IPS-18c (cell line): ENCODE results near the gene DLAT.
"Not testable (repeated sequence)": the region's sequence is repeated elsewhere in the genome, so short reads cannot be mapped to it uniquely, and the experiment has no call there.

Experiments used
- H3K4me3 ChIP-seq: 2 replicates; pipeline ENCODE4 v1.7.0; 2013; ENCODE audit warnings: low read depth, mild to moderate bottlenecking, low read length, moderate library complexity; ENCODE audit not compliant: insufficient read depth
- H3K9me3 ChIP-seq: one replicate; pipeline ENCODE4 v1.6.1; 2013; ENCODE audit warnings: mild to moderate bottlenecking, low read length, moderate library complexity; ENCODE audit not compliant: control insufficient read depth, insufficient read depth

DLAT gene

GRCh38 chr11:112029460-112029859, 4.3 kb downstream of the DLAT start:
- H3K4me3 ChIP-seq = no peak overlapping the region
- H3K9me3 ChIP-seq = no peaks in the 10 kb centered on the region

GRCh38 chr11:112033902-112034301, 8.7 kb downstream of the DLAT start:
- Histone ChIP-seq H3K9me3 (no peaks in the 10 kb centered on the region), H3K4me3 (no peak overlapping the region)

DNA sequence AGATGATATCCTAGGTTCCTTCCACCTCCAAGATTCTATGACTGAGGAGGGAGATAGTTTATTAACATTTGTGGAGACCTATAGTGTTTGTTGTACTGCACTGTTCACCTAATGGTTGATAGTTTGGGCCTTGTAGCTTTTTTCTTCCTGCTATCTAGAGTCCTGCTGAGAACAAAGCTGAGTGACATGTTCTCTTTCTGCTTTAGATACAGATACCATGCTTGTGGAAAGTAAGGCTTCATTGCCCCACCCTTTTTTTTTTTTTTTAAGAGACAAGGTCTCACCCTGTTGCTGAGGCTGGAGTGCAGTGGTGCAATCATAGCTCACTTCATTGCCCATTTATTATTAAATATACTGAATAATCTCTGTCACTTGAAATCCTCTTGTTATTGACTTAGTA, 12.3 kb downstream of the DLAT start:
- H3K4me3 ChIP-seq = no peak overlapping the region
- no peaks in the 10 kb centered on the region for H3K9me3 ChIP-seq

GRCh38 chr11:112042161-112042960, 17.2 kb downstream of the DLAT start:
- Histone ChIP-seq H3K9me3 (no peaks in the 10 kb centered on the region), H3K4me3 (no peak overlapping the region)

DNA sequence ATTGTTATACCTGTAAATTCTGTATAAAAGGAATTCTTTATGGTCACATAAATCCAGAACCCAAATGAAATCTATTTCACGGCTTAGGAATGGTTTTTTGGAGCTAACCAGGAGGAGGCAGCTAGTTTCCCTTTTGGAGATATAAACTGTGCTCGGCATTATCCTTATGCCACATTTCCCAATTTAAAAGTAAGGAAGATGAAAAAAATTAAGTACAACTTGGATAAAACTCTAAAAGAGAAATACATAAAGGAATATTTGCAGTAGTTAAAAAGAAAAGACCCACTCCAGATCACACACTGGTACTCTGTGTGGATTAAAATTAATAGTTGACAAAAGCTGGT, 17.7 kb downstream of the DLAT start:
- Histone ChIP-seq H3K9me3 (no peaks in the 10 kb centered on the region), H3K4me3 (no peak overlapping the region)

DNA sequence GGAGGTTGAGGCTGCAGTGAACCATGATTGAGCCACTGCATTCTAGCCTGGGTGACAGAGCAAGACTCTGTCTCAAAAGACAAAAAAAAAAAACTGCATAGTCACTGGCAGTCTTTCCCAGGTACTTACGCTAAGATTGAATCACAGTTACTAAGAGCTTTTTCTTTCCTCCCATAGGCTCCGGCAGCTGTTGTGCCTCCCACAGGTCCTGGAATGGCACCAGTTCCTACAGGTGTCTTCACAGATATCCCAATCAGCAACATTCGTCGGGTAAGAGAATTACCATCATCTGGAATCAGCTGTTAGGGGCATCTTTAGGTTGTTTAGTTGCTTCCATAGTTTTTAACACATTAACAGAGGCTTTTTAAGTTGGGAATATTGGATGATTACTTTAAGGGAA, 19.8 kb downstream of the DLAT start:
- Histone ChIP-seq H3K4me3 (no peak overlapping the region), H3K9me3 (no peaks in the 10 kb centered on the region)

DNA sequence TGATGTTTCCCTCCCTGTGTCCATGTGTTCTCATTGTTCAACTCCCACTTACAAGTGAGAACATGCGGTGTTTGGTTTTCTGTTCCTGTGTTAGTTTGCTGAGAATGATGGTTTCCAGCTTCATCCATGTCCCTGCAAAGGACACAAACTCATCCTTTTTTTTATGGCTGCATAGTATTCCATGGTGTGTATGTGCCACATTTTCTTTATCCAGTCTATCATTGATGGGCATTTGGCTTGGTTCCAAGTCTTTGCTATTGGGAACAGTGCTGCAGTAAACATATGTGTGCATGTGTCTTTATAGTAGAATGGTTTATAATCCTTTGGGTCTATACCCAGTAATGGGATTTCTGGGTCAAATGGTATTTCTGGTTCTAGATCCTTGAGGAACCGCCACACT, 21.4 kb downstream of the DLAT start:
- H3K9me3 ChIP-seq, H3K4me3 ChIP-seq: not testable (repeated sequence)

- H3K4me3 ChIP-seq, H3K9me3 ChIP-seq: not testable (repeated sequence)
Observed at GRCh38 chr11:112048256-112048655, 23.0 kb downstream of the DLAT start.

DNA sequence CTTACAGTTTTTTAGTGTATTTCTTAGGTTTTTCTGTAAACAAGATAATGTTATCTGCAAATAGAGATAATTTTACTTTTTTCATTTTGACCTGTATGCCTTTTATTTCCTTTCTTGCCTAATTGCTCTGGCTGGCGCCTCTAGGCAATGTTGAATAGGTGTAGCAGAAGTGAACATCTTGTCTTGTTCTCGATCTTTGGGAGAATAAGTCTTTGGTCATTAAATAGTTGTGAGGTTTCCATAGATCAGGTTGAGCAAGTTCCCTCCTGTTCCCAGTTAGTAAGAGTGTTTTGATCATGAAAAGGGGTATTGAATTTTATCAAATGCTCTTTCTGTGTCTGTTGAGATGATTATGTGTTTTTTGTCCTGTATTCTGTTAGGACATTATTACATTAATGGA, 24.6 kb downstream of the DLAT start:
- Histone ChIP-seq H3K9me3 (no peaks in the 10 kb centered on the region), H3K4me3 (no peak overlapping the region)

- no peak overlapping the region for H3K4me3 ChIP-seq
- no peaks in the 10 kb centered on the region for H3K9me3 ChIP-seq
Observed at GRCh38 chr11:112050721-112051120, 25.5 kb downstream of the DLAT start.

GRCh38 chr11:112051768-112052167, 26.6 kb downstream of the DLAT start:
- H3K9me3 ChIP-seq = no peaks in the 10 kb centered on the region

DNA sequence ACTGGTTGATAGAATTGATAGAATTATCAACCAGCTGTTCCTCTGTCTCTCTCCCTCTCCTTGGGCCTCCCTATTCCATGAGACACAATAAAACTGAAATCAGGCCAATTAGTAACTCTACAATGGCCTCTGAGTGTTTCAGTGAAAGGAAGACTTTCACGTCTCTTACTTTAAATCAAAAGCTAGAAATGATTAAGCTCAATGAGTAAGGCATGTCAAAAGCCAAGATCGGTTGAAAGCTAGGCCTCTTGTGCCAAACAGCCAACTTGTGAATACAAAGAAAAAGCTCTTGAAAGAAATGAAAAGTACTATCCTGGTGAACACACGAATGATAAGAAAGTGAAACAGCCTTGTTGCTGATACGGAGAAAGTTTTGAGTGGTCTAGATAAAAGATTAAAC, 32.0 kb downstream of the DLAT start:
- Histone ChIP-seq H3K4me3 (no peak overlapping the region), H3K9me3 (no peaks in the 10 kb centered on the region)

More at GRCh38 chr11:112051768-112052167, 26.6 kb downstream of the DLAT start:
- H3K4me3 ChIP-seq = no peak overlapping the region

GRCh38 chr11:112058103-112058502, 32.9 kb downstream of the DLAT start:
- Histone ChIP-seq H3K4me3 (no peak overlapping the region), H3K9me3 (no peaks in the 10 kb centered on the region)

- no peaks in the 10 kb centered on the region for H3K9me3 ChIP-seq
- H3K4me3 ChIP-seq = no peak overlapping the region
Observed at GRCh38 chr11:112062923-112063322, 37.7 kb downstream of the DLAT start.

DNA sequence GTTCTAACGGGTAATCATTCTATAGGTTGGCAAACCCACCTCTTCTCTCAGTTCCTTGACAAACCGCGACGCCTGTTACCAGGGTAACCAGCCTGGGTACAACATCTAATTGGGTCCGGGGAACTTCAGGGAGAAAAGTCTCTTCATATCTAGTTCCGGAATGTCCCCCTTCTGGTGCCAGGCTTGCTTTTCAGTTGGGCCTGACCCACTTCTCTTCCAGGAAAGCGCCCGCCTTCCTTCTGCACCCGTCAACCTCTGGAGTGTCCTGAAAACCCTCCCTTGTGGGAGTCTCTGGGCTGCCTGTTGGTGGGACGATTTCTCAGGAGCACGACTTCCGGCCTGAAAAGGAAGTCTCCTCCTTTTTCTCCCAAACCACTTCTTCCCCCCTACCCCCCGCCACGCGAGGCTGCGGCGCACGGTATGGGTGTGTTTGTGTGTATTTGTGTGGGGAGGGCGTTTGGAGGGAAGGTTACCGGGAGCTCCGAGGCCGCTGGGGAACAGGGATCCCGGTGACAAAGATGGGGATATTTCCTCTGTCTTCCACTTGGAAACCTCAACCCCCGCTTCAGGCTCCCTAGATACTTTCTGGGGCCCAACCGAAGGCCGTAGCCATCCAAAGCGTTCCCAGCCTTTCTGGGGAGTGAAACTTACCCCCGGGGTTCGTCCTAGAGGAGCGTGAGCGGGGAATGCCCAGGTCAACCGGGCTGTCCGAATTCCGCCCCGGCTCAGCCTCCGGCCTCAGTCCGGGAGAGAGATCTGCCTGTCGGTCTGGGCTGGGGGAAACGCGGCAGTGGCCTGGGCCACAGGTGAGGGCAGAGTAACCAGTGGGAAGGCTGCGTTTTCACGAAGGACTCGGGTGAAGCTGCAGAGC, 49.0 kb downstream of the DLAT start, which contains the start of the genes NKAPD1 and PIH1D2:
Gene NKAPD1, plus strand, starts transcription at position 359 of the 871 bp plus-strand sequence. CDS start 1,276 bp downstream, outside the sequence.
Gene PIH1D2, minus strand, starts transcription at position 77 of the 871 bp plus-strand sequence. CDS start 843 bp downstream, outside the sequence.
- Histone ChIP-seq H3K9me3 (peaks cover 2% of the 10 kb centered on the region), H3K4me3 (peak within 1 kb of the TSS; percentile 98)

DNA sequence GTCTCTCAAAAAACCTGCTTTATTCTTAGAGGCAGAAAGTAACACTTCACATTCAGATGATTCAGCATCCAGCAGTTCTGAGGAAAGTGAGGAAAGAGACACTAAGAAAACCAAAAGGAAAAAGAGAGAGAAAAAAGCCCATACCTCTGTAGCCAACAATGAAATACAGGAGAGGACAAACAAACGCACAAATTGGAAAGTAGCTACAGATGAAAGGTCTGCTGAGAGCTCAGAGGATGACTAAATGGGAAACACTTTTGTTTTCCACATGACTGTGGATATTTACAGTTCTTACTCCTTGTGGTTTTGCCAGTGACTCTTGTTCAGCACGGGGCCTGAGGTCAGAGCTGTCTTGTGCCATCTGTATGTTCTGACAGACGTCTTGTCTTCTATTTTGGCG, 57.5 kb downstream of the DLAT start:
- H3K4me3 ChIP-seq = no peak overlapping the region
- H3K9me3 ChIP-seq = peaks cover 2% of the 10 kb centered on the region

DNA sequence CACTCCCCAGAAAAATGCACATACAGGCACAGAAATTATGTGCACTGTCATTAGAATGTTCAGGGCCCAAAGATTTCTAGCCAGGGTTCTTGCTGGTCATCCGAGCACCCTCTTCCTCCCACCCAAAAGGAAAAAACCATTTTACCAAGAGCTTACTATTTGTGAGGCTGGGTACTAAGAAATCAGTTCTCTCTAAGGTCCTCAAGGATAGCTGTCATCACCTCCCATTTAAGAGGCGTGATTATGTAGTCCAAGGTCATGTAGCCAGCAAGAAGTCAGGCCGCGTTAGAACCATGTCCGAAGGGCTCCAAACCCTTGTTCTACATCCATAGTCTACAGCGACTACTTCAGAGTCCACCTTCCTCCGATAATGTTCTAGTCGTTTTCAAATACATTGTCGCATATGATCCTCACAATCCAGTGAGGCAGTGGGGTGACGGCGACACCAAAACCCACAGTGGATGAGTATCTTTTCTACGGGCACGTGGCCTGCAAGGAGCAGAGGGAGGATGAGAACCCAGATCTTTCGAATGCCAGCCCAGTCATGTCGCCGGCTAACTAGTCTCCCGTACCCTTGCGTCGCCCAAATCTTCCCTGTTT, 60.7 kb downstream of the DLAT start:
- H3K4me3 ChIP-seq = peak overlapping the region; percentile 98
- H3K9me3 ChIP-seq = no peaks in the 10 kb centered on the region
